Immature natural killer cell (primary cell): ENCODE results near the gene ALDH1A1. TPM values are rescaled to one million over a fixed set of nuclear protein-coding genes. Genes with fewer than 3 reads are reported as not detected.

ENCODE experiments used
- DNase-seq, 3 donors: peaks; one replicate each; pipeline ENCODE4 v3.0.0; 2022; ENCODE audit warnings: mixed read lengths in 1 of 3
- H3K27ac Mint-ChIP-seq, 6 donors: one replicate each; pipeline ENCODE4 v1.8.0; 2020; ENCODE audit warnings: mixed read lengths in 6 of 6, mild to moderate bottlenecking in 5 of 6, inconsistent platforms in 4 of 6, moderate library complexity in 3 of 6
- H3K27me3 Mint-ChIP-seq, 3 donors: one replicate each; pipeline ENCODE4 v1.8.0; 2020 to 2021; ENCODE audit warnings: low read depth in 3 of 3, mild to moderate bottlenecking in 3 of 3, mixed read lengths in 3 of 3, moderate library complexity in 3 of 3, inconsistent platforms in 1 of 3
- H3K36me3 Mint-ChIP-seq, 3 donors: one replicate each; pipeline ENCODE4 v1.8.0; 2020; ENCODE audit warnings: mixed read lengths in 3 of 3, inconsistent platforms in 2 of 3, mild to moderate bottlenecking in 2 of 3
- H3K4me1 Mint-ChIP-seq, 2 donors: one replicate each; pipeline ENCODE4 v1.8.0; 2020; ENCODE audit warnings: inconsistent platforms in 2 of 2, mild to moderate bottlenecking in 2 of 2, mixed read lengths in 2 of 2, moderate library complexity in 1 of 2
- H3K4me3 Mint-ChIP-seq, 5 donors: one replicate each; pipeline ENCODE4 v1.8.0; 2020; ENCODE audit warnings: mild to moderate bottlenecking in 5 of 5, mixed read lengths in 5 of 5, inconsistent platforms in 3 of 5, moderate library complexity in 3 of 5
- H3K9me3 Mint-ChIP-seq, 6 donors: one replicate each; pipeline ENCODE4 v1.8.0; 2020; ENCODE audit warnings: mild to moderate bottlenecking in 6 of 6, mixed read lengths in 6 of 6, inconsistent platforms in 4 of 6, moderate library complexity in 3 of 6
- polyA plus RNA-seq, 3 donors: library from polyadenylated mRNA; unstranded; fragments of 300-500 nt; fragmentation: Illumina TruSeq; gene quantifications; one replicate each; pipeline ENCODE4 v1.2.3, GENCODE V29; 2021

Gene ALDH1A1
- polyA plus RNA-seq, 3 donors from 2014 or later = 0.09 TPM; not detected in 2

DNA sequence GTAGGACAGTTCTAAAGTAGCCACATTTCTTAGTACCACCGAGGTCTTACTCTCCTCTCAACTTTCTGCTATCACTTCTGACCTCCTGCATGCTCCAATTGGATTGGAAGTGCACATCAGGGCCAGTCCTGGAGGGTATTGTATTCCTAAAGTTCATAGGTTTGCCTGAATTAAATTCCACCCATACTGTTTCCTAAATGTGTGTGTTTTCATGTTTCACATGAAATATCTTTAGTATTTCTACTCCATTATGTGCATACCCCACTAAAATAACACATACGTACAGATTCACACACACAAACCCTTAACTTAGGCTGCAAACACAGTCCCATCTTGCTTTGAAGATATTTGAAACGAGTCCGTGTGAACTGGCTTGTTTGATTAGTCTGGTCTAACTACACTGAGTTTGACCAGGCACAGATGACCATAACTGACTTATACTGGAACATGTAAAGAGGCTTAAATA, 24.8 kb downstream of the ALDH1A1 start:
- H3K27ac Mint-ChIP-seq = no peak overlapping the region
- H3K4me3 Mint-ChIP-seq = no peak overlapping the region
- peaks cover 0 to 2% (median 2%) of the 10 kb centered on the region in 3 donors for H3K27me3 Mint-ChIP-seq
- no peak for DNase-seq
- H3K4me1 Mint-ChIP-seq = no peaks in the 10 kb centered on the region
- H3K9me3 Mint-ChIP-seq = no peaks in the 10 kb centered on the region
- no peaks in the 10 kb centered on the region for H3K36me3 Mint-ChIP-seq

DNA sequence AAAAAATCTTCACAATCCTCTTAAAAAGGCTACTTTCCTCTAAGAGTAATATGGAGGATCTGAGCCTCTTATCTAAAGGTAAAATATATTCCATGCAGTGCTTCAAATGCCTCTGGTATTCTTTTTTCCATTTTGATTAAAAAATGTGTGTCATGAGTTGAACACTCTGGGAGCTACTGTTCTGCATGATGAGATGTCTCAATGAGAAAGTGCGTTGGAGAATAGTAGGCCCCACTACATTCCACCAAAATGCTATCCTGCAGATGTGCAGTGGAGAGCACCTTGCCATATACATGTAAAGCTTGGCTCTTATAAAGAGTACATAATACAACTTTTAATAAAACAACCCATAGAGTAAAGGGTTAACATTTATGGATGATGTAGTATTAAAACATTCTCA, 26.3 kb downstream of the ALDH1A1 start:
- Mint-ChIP-seq H3K27ac (no peak overlapping the region), H3K36me3 (no peaks in the 10 kb centered on the region), H3K9me3 (no peaks in the 10 kb centered on the region), H3K4me3 (no peak overlapping the region), H3K4me1 (no peaks in the 10 kb centered on the region), H3K27me3 (peaks cover 0 to 2% (median 2%) of the 10 kb centered on the region in 3 donors)
- DNase-seq = no peak

DNA sequence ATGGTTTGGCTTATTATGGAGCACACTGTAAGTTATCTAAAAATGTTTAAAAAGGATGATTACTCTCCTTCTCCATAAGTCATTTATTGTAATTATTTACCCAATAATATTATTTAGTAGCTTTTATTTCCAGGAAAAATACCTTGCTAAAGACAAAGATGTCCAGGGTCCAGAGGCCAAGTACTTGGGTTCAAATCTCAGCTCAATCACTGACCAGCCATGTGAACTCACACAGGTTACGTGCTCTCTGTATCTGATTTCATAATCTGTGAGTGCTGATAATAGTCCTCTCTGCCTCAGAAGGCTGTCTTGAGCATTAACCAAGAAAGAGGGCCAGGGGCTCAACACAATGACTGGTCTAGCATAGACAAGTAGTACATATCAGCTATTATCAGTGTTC, 27.0 kb downstream of the ALDH1A1 start:
- H3K36me3 Mint-ChIP-seq = no peaks in the 10 kb centered on the region

DNA sequence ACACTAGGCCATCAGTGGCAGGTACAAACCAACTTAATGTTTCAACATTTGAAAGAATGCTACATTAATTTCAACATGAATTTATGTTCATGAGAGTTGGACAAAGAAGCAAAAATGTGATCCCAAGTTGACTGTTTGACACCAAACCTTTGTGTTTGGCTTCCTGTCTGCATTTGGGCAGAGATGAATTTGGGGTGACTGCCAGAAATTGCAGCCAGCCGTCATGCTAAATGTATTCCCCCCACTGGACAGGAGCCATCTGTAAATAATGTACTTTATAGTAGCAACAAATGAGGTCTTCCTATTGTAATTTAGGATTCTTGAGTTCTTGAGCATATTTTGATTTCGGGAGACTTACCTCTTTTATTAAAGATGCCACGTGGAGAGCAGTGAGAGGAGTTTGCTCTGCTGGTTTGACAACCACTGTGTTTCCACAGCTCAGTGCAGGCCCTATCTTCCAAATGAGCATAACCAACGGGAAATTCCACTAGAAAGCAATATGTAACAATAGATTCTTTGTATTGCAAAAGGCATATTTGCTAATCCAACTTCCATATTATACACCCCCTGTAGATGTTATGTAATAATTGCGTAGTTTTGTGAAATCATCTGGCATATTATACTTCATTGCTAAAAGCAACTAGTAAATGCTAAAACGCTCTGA, 27.6 kb downstream of the ALDH1A1 start:
- no peak overlapping the region for H3K27ac Mint-ChIP-seq
- no peak for DNase-seq
- H3K9me3 Mint-ChIP-seq = no peaks in the 10 kb centered on the region
- H3K27me3 Mint-ChIP-seq = peaks cover 0 to 2% (median 2%) of the 10 kb centered on the region in 3 donors
- H3K4me1 Mint-ChIP-seq = no peaks in the 10 kb centered on the region
- no peak overlapping the region for H3K4me3 Mint-ChIP-seq
- no peaks in the 10 kb centered on the region for H3K36me3 Mint-ChIP-seq

More for the DNA sequence above, 27.0 kb downstream of the ALDH1A1 start:
- DNase-seq = no peak
- no peaks in the 10 kb centered on the region for H3K9me3 Mint-ChIP-seq
- H3K27me3 Mint-ChIP-seq = peaks cover 0 to 2% (median 2%) of the 10 kb centered on the region in 3 donors
- H3K4me1 Mint-ChIP-seq = no peaks in the 10 kb centered on the region
- H3K27ac Mint-ChIP-seq = no peak overlapping the region
- no peak overlapping the region for H3K4me3 Mint-ChIP-seq

DNA sequence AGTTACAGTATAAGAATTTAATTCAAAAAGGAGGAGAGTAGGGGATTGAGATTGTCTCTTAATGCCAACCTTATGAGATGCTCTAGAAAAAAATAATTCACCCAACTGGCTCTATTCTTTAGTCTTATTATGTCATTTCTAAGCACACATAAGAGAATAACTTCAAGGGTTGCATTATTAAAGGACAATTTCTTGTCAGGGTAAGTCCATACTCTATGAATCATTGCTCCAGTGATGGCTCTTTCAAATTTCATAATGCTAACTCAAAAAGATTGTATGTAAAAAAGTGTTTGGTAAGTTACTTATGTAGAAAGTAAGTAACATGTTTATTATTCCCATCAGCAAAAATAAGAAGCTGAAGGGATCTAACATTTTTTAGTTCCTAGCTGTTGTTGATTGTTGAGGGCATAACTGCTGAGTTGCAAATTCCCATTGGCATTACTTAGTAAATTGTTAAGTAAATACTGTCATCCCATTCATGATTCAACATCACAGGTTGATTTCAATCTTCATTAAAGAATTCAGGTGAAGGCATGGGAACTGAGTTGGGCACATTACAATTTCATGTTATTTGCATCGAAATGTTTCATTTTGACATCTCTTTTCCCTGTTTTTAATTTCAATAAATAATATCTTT, 28.6 kb downstream of the ALDH1A1 start:
- Mint-ChIP-seq H3K27ac (no peak overlapping the region), H3K27me3 (peaks cover 0 to 2% (median 2%) of the 10 kb centered on the region in 3 donors), H3K36me3 (no peaks in the 10 kb centered on the region), H3K4me1 (no peaks in the 10 kb centered on the region), H3K9me3 (no peaks in the 10 kb centered on the region), H3K4me3 (no peak overlapping the region)
- no peak for DNase-seq

DNA sequence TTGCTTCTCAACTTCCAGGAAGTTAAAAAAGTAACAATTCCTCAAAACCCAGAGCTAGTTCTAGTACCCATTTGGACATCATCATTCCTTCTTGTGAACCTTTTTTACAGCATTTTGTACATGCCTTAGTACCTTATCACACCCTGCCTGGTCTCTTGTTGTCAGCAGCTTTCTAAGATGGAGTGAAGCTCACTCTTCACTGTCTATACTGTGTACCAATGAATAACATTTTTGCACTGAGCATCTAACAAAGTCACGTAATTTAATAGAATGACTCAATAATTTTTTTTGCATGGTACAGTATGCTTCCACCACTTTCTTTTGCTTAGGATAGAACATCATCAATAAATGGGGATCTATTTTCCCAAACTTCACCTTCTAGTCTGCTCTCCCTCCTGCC, 29.8 kb downstream of the ALDH1A1 start:
- no peaks in the 10 kb centered on the region for H3K36me3 Mint-ChIP-seq
- no peaks in the 10 kb centered on the region for H3K9me3 Mint-ChIP-seq
- H3K4me3 Mint-ChIP-seq = no peak overlapping the region
- H3K27ac Mint-ChIP-seq = no peak overlapping the region
- no peaks in the 10 kb centered on the region for H3K4me1 Mint-ChIP-seq
- no peak for DNase-seq
- peaks cover 0 to 2% (median 2%) of the 10 kb centered on the region in 3 donors for H3K27me3 Mint-ChIP-seq

DNA sequence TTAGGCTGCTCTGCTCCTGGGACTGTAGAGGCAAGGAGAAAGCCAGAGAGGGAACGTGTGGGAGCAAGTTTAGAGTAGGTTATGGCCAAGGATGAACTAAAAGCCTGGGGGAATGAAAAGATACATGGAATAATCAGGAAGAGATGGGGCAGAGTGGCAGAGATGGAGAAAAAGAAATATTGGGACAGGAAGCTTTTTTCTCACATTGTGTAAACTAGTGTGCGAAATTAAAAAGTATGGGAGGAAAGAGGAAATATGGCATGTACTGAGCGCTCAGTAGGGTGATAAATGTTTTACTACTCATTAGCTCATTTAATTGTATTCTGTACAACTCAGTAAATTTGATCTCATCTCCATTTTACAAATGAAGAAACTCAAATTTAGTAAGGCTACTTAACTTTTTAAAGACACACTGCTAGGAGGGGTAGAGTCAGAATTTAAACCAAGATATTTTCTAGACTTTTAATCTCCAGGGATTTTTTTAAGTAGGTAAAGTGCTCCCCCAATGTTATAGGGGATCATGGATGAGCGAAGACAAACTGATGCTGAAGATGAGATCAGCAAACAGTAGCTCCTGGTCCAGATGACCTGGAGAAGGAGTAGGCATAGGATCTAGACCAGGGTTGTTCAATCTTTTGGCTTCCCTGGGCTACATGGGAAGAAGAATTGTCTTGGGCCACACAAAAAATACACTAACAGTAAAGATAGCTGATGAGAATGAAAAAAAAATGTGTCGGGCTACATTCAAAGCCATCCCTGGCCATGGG, 30.8 kb downstream of the ALDH1A1 start:
- Mint-ChIP-seq H3K27ac (no peak overlapping the region), H3K36me3 (no peaks in the 10 kb centered on the region), H3K4me1 (no peaks in the 10 kb centered on the region), H3K4me3 (no peak overlapping the region), H3K27me3 (peaks cover 0 to 2% (median 2%) of the 10 kb centered on the region in 3 donors), H3K9me3 (no peaks in the 10 kb centered on the region)
- no peak for DNase-seq

DNA sequence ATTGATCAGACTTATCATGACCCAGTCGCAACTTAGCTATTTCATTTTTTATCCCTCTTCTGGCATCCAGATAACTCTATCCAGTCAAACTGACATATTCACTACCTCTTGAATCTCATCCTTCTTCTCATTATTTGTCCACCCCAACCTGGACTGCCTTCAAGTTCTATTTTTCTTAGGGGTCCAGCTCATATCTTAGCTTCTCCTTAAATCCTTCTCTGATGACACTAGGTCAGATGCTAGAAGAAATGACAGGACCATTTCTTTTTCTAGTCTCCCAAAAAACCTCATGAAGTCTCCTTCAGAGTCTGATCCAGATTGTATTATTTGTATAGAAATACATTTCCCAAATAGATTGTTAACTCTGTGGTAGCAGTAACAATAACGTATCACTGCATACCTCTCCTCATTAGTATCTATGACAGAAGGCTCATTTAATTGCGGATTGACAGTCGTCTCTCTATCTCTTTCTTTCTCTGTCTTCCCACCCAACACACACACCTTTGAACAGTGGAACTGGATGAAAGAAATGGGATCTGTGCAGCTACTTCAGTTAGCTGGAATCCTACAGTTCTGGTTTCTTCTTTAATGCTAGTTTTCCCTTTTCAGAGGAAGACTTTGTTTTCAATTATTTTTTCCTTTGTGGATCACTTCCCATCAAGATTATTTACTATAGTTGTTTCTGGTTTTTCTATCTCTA, 33.5 kb downstream of the ALDH1A1 start:
- H3K36me3 Mint-ChIP-seq = no peaks in the 10 kb centered on the region
- H3K27me3 Mint-ChIP-seq = no peaks in the 10 kb centered on the region
- no peaks in the 10 kb centered on the region for H3K4me1 Mint-ChIP-seq
- H3K4me3 Mint-ChIP-seq = no peak overlapping the region
- H3K9me3 Mint-ChIP-seq = no peaks in the 10 kb centered on the region
- no peak overlapping the region for H3K27ac Mint-ChIP-seq
- no peak for DNase-seq

DNA sequence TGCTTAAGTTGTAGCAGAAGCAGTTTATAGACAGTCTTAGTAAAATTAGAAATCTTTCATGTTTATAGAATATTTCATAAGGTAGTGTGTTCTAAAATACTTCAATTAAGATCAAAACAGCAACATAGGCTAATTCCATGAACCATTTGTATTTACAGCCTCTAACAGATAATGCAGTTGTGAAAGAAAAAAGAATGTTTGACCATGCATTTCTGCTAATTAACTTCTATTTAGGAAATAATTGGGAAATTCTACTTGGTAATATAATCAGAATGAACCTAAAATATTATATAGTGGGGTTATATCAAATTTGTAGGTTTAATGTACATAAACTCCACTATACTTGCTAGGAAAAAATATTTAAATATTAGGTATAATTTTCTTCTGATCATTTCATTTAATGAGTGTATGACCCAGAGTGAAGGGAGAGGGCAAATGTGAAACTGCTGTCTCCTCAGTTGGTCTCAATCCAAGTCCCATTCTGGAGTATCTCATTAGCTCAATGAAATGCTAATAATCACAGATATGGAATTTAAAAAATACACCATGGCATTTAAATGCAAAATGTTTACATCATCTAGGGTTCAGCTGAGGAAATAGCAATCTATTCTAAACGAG, 34.9 kb downstream of the ALDH1A1 start:
- Mint-ChIP-seq H3K27me3 (no peaks in the 10 kb centered on the region), H3K9me3 (no peaks in the 10 kb centered on the region), H3K4me3 (no peak overlapping the region), H3K27ac (no peak overlapping the region), H3K4me1 (no peaks in the 10 kb centered on the region), H3K36me3 (no peaks in the 10 kb centered on the region)
- DNase-seq = no peak

DNA sequence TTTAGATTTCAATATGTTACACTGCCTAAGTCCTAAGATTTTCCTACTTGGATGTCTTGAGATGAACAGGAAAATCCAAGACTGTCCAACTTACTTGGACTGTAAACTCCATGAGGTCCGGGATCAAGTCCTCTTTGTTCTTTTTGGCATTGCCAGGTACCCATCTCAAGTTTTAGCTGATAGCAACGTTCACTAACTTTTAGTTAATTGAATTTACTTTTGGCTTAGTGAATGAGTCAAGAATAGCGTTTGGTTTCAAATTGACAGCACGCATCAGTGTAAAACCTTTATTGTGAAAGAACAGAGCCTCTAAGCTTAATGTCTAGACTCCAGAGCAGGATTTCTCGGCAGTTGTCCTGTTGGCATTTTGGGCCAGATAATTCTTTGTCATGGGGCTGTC, 37.2 kb downstream of the ALDH1A1 start:
- DNase-seq = no peak
- Mint-ChIP-seq H3K27me3 (no peaks in the 10 kb centered on the region), H3K9me3 (no peaks in the 10 kb centered on the region), H3K36me3 (no peaks in the 10 kb centered on the region), H3K4me3 (no peak overlapping the region), H3K4me1 (no peaks in the 10 kb centered on the region), H3K27ac (no peak overlapping the region)

DNA sequence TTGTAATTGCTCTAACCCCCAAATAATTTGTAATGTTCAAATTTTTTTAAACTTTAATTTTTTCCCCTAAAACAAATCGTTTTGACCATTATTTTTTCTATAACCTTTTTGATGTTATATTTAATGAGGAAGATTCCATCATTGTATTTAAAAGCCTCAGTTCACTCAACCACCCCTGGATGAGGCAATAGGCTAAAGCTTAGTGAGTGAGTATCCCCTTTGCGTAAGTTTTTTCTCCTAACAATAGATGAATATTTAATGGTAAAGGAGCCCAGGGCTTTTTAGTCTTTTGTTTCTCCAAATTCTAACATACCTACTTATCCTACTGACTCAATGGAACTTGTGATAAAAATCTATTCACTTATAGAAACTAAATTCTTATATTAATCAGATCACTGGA, 38.1 kb downstream of the ALDH1A1 start:
- no peaks in the 10 kb centered on the region for H3K4me1 Mint-ChIP-seq

DNA sequence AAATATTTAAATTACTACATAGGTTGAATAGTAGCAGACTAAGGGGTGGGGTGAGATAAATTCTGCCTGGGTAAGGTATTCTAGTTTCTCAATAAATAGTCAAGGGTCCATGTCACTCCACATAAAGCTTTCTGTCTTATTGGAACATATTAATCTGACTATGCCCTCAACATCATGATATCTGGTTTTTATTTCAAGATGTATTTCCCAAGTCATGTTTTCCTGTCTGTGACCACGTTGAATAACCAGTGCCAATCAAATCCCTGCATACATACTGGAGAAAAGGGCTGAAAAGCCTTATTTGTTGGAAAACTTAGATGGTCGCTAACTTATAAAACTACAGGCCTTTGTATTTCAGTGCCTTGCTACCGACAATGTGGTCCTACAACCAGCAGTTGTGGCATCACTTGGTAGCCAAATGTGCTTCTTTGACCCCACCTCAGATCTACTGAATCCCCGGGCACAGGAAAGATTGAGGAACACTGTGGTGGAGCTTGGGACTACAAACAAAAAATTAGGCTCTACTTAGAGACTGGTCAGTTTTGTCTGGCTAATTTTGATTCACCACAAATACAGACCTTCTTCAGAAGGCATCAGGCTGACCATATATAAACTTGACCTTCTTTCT, 39.4 kb downstream of the ALDH1A1 start:
- Mint-ChIP-seq H3K4me3 (no peak overlapping the region), H3K27ac (no peak overlapping the region)

More for the DNA sequence above, 38.1 kb downstream of the ALDH1A1 start:
- H3K36me3 Mint-ChIP-seq = no peaks in the 10 kb centered on the region
- no peak overlapping the region for H3K27ac Mint-ChIP-seq
- H3K27me3 Mint-ChIP-seq = no peaks in the 10 kb centered on the region
- no peaks in the 10 kb centered on the region for H3K9me3 Mint-ChIP-seq
- no peak for DNase-seq
- no peak overlapping the region for H3K4me3 Mint-ChIP-seq

More for the DNA sequence above, 39.4 kb downstream of the ALDH1A1 start:
- no peak for DNase-seq
- no peaks in the 10 kb centered on the region for H3K27me3 Mint-ChIP-seq
- H3K4me1 Mint-ChIP-seq = no peaks in the 10 kb centered on the region
- H3K36me3 Mint-ChIP-seq = no peaks in the 10 kb centered on the region
- no peaks in the 10 kb centered on the region for H3K9me3 Mint-ChIP-seq
